HepG2 (cell line): ENCODE results near the gene DNM3.

Experiments used
- EZH2 ChIP-seq: conservative IDR thresholded peaks from 2 replicates; pipeline ENCODE4 v1.6.1; 2012; ENCODE audit warnings: mild to moderate bottlenecking, low read depth, low read length, moderate library complexity
- HOXA7 ChIP-seq: sonication (generic); formaldehyde crosslinking; IDR thresholded peaks from 2 replicates; pipeline ENCODE4 v1.8.1; 2022; ENCODE audit warnings: mild to moderate bottlenecking, missing genetic modification reagents, moderate library complexity
- JUN ChIP-seq: sonication (generic); formaldehyde crosslinking; IDR thresholded peaks from 2 replicates; pipeline ENCODE4 v1.4.0; 2020; ENCODE audit warnings: mild to moderate bottlenecking, missing genetic modification reagents
- POLR2A ChIP-seq, 2 experiments: IDR thresholded peaks; 2 replicates each; pipeline ENCODE4 v1.6.1; 2011; ENCODE audit warnings: low read depth in 2 of 2, low read length in 2 of 2, mild to moderate bottlenecking in 1 of 2, moderate library complexity in 1 of 2; ENCODE audit not compliant: insufficient read depth in 1 of 2
- PREB ChIP-seq: sonication (generic); formaldehyde crosslinking; IDR thresholded peaks from 2 replicates; pipeline ENCODE4 v1.4.0; 2020; ENCODE audit warnings: missing genetic modification reagents
- RAD51 ChIP-seq: fragments of 450-650 bp; IDR thresholded peaks from 2 replicates; pipeline ENCODE4 v1.6.1; 2016; ENCODE audit warnings: borderline replicate concordance

- TF ChIP-seq RAD51 = no peak
- TF ChIP-seq POLR2A (IDR thresholded peaks at IDR 0.05; ENCODE audit: insufficient read depth in 1 of 2, low read depth in 2 of 2, low read length in 2 of 2) = no peak
- no peak for TF ChIP-seq JUN (CRISPR knock-in tag)
- TF ChIP-seq HOXA7 (CRISPR knock-in tag) = no peak
- no peak for TF ChIP-seq EZH2
- no peak for TF ChIP-seq PREB (CRISPR knock-in tag)
Observed at GRCh38 chr1:171802207-171802606, 39.1 kb upstream of the DNM3 start.
